Liver (tissue), 9 donors: Measurements from ENCODE around the gene S100A11. TPM values are rescaled to one million over a fixed set of nuclear protein-coding genes. Genes with fewer than 3 reads are reported as not detected.

ENCODE experiments used
- DNase-seq: peaks from one replicate; pipeline ENCODE4 v3.0.0-alpha.2; 2017; ENCODE audit warnings: low spot score
- H3K27ac ChIP-seq, 2 donors: one replicate each; pipeline ENCODE4 v1.7.0; 2013; ENCODE audit warnings: inconsistent platforms in 2 of 2, low read length in 2 of 2, control low read depth in 1 of 2, low read depth in 1 of 2, mild to moderate bottlenecking in 1 of 2
- H3K27me3 ChIP-seq, 4 donors: one replicate each; pipeline versions ENCODE4 v1.6.1 to v1.7.0; 2013; ENCODE audit warnings: low read length in 3 of 4, inconsistent platforms in 1 of 4, mild to moderate bottlenecking in 1 of 4, moderate library complexity in 1 of 4; ENCODE audit not compliant: control insufficient read depth in 4 of 4, insufficient read depth in 4 of 4
- H3K36me3 ChIP-seq, 4 donors: one replicate each; pipeline versions ENCODE4 v1.6.1 to v1.7.0; 2013; ENCODE audit warnings: low read length in 3 of 4, mild to moderate bottlenecking in 3 of 4, low read depth in 1 of 4, moderate library complexity in 1 of 4; ENCODE audit not compliant: control insufficient read depth in 4 of 4, insufficient read depth in 3 of 4
- H3K4me1 ChIP-seq, 4 donors: one replicate each; pipeline versions ENCODE4 v1.6.1 to v1.7.0; 2013; ENCODE audit warnings: low read length in 3 of 4, mild to moderate bottlenecking in 3 of 4, moderate library complexity in 1 of 4; ENCODE audit not compliant: control insufficient read depth in 4 of 4, insufficient read depth in 4 of 4
- H3K4me3 ChIP-seq, 3 donors: one replicate each; pipeline versions ENCODE4 v1.6.1 to v1.7.0; 2013; ENCODE audit warnings: low read length in 3 of 3, control low read depth in 1 of 3, low read depth in 1 of 3, mild to moderate bottlenecking in 1 of 3
- H3K9ac ChIP-seq, 2 donors: one replicate each; pipeline ENCODE4 v1.7.0; 2013; ENCODE audit warnings: low read length in 2 of 2, mild to moderate bottlenecking in 2 of 2, moderate library complexity in 2 of 2, control low read depth in 1 of 2, low read depth in 1 of 2
- H3K9me3 ChIP-seq, 4 donors: one replicate each; pipeline versions ENCODE4 v1.6.1 to v1.7.0; 2013; ENCODE audit warnings: low read length in 3 of 4; ENCODE audit not compliant: control insufficient read depth in 4 of 4
- EGR1 ChIP-seq, 2 donors: IDR thresholded peaks; 2 replicates each; pipeline ENCODE4 v1.6.1; 2016 to 2018; ENCODE audit warnings: antibody characterized with exemption in 2 of 2, low read depth in 2 of 2
- FOXA1 ChIP-seq: IDR thresholded peaks from 2 replicates; pipeline ENCODE4 v1.6.1; 2016; ENCODE audit warnings: antibody characterized with exemption
- FOXA2 ChIP-seq: IDR thresholded peaks from 2 replicates; pipeline ENCODE4 v1.6.1; 2016; ENCODE audit warnings: antibody characterized with exemption
- HNF4A ChIP-seq, 2 donors: conservative IDR thresholded peaks; 2 replicates each; pipeline ENCODE4 v1.6.1; 2016; ENCODE audit warnings: antibody characterized with exemption in 2 of 2, mild to moderate bottlenecking in 2 of 2
- JUND ChIP-seq, 2 donors: IDR thresholded peaks; 2 replicates each; pipeline ENCODE4 v1.6.1; 2016; ENCODE audit warnings: antibody characterized with exemption in 2 of 2
- NR2F2 ChIP-seq: IDR thresholded peaks from 2 replicates; pipeline ENCODE4 v1.6.1; 2016; ENCODE audit warnings: antibody characterized with exemption
- RXRA ChIP-seq, 2 donors: IDR thresholded peaks; 2 replicates each; pipeline ENCODE4 v1.6.1; 2017 to 2018; ENCODE audit warnings: antibody characterized with exemption in 2 of 2, mild to moderate bottlenecking in 1 of 2
- SP1 ChIP-seq: IDR thresholded peaks from 2 replicates; pipeline ENCODE4 v1.6.1; 2018; ENCODE audit warnings: antibody characterized with exemption, mild to moderate bottlenecking
- TAF1 ChIP-seq: conservative IDR thresholded peaks from 2 replicates; pipeline ENCODE4 v1.6.1; 2016; ENCODE audit warnings: antibody characterized with exemption, mild to moderate bottlenecking
- YY1 ChIP-seq: IDR thresholded peaks from 2 replicates; pipeline ENCODE4 v1.6.1; 2016; ENCODE audit warnings: antibody characterized with exemption, mild to moderate bottlenecking
- WGBS: extraction: QIAGEN DNeasy Blood & Tissue Kit; methylation state at CpG from one replicate; pipeline ENCODE4 v1.1.7; 2013; 5-methylcytosine and 5-hydroxymethylcytosine counted together
- polyA plus RNA-seq, 2 donors: library from polyadenylated mRNA; stranded (reverse) in 1 of 2; unstranded in 1 of 2; fragments of 200-250 nt in 1 of 2; fragments of >200 nt in 1 of 2; fragmentation: Nextera tagmentation in 1 of 2; extraction: Ambion mirVana in 1 of 2; gene quantifications; one replicate each; pipeline versions ENCODE4 v1.2.1 to v1.2.3, GENCODE V29; 2013 to 2015
- total RNA-seq, 2 donors: library from RNA; depleted of rRNA; stranded (reverse); fragments of >200 nt; gene quantifications; one replicate each; pipeline ENCODE4 v1.2.3, GENCODE V29; 2014
- TF ChIP-seq, protein P1 (sequence below): IDR thresholded peaks from 2 replicates; pipeline ENCODE4 v1.6.1; 2016; ENCODE audit warnings: antibody characterized with exemption
- donor health status: healthy.
- donor health status: healthy.
- donor health status: healthy.
- donor health status: healthy.
- donor health status: healthy.

Gene S100A11
- total and polyA plus RNA-seq, 4 donors, result 9.9 to 76.1 (median 31.0) TPM

DNA sequence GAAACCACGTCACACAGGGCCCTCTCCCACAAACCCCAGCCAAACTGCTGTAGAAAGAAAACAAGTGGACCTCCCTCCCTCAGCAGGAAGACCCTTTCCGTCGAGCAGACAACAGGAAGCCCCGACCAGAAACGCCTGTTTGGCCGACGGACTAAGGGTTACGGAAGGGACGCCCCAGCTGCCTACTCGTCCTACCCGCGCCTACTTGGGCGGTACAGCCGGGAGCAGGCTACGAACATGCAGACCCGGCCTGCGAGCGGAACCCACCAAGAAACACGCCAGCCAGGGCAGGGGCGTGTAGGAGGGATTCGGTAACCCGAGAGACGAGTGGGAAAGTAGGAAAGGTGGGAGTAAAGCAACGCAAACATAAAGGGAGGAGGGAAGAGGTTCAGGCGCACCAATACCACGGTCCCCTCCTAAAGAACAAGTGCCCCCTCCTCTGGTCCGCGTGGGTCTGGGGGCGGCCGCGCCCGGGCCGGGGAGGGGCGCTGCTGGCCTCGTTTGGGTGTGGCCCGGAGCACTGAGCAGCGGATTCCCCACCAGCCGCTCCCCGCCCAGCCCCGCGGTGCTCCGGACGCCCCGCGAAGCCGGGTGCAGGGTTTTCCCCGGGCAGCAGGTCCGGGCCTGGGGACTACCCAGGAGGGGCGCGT is 43.6 kb downstream of the S100A11 start:
- peak; percentile 52 for DNase-seq
- H3K27ac ChIP-seq, result peak overlapping the region; percentile 76 to 89
- no peaks in the 10 kb centered on the region for H3K36me3 ChIP-seq
- peak overlapping the region; percentile 36 to 48 for H3K9ac ChIP-seq
- TF ChIP-seq, protein P1, sequence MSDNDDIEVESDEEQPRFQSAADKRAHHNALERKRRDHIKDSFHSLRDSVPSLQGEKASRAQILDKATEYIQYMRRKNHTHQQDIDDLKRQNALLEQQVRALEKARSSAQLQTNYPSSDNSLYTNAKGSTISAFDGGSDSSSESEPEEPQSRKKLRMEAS, result no peak
- TF ChIP-seq HNF4A (conservative IDR thresholded peaks at IDR 0.05) (no peak), FOXA1 (no peak)
- H3K9me3 ChIP-seq, result no peaks in the 10 kb centered on the region
- H3K4me3 ChIP-seq, result peak overlapping the region; percentile 43 to 73 (median 70)
- H3K27me3 ChIP-seq, result no peaks in the 10 kb centered on the region
- WGBS, result 3% methylated on average over 50 of the region's 50 CpGs
- peaks cover 3 to 43% (median 36%) of the 10 kb centered on the region in 4 donors for H3K4me1 ChIP-seq

DNA sequence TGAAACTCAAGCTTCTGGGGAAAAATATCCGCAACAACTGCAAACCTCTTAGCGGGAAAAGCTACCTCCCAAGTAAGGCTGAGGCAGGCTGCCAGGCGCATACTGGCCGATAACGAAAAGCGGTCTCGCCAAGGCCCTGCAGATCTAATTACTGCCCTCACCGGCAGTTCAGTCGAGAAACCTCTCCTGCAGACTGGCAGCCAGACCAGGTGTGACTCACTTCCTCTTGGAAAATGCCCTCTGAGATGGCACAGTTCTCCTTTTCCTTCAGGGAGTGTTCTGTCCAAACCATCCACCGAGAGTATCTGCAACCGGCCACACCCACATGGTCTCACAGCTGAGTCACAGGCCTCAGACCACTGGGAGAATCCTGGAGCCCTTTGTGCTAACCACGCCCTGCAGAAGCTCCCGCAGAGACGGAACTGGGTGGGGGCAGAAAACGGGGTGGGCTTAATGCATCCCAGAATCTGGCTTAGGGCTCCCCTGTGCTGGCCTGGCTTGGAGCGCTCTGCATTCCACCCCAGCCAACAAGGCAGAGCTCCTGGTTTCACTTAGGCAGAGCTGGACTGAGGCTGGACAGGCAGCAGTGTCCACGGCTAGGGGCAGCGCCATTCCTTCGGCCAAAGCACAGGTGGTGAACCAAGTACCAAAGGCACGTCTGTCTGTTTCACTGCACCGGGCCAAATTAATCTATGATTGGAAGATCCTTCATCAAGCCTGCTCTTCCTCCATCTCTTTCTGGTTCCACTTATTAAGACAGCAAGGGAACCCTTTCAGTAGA is 44.3 kb downstream of the S100A11 start:
- WGBS, result 18% methylated on average over 21 of the region's 21 CpGs
- Histone ChIP-seq H3K36me3 (no peaks in the 10 kb centered on the region), H3K27me3 (no peaks in the 10 kb centered on the region), H3K9me3 (no peaks in the 10 kb centered on the region), H3K4me1 (peaks cover 3 to 43% (median 36%) of the 10 kb centered on the region in 4 donors), H3K4me3 (peak overlapping the region; percentile 43 to 73 (median 70)), H3K27ac (peak overlapping the region; percentile 76 to 89), H3K9ac (peak overlapping the region; percentile 27 to 48)
- peak; percentile 56 for DNase-seq
- TF ChIP-seq JUND (IDR thresholded peaks at IDR 0.05) (peak; percentile 49 to 50), YY1 (peak; percentile 10), TAF1 (no peak), HNF4A (conservative IDR thresholded peaks at IDR 0.05) (peak in 1 of 2 donors; percentile 2), SP1 (peak; percentile 5)
- TF ChIP-seq, protein P1, result peak; percentile 11

DNA sequence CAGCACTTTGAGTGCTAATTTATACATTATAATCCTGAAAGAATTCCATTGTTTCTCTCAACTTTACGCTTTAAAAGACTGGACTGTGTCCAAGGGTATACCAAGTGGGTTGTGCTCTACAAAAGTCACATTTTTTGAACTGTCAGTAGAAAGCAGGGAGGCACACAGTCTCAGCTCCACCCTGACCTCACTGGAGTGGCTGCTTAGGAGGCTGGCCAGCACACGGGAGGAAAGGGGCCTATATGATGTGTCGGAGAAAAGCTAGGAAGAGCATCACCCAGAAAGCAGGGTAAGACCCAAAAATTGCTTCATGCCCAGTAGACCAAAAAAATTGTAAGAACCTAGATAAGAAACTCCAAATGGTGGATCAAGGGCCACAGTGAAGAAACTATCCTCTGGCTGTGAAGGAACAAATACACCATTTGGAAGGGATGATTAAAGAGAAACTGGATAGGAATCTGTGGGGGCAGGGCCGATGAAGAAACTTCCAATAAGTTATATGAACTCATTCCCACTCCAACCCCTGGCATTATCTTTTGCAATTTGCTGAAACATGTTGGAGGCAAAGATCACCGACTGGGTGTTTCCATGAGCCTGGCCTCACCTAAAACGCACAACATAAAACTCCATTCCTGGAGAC is 45.0 kb downstream of the S100A11 start:
- no peaks in the 10 kb centered on the region for H3K27me3 ChIP-seq
- DNase-seq, result no peak
- TF ChIP-seq RXRA (IDR thresholded peaks at IDR 0.05), result peak; percentile 29 to 56
- TF ChIP-seq FOXA2, result no peak
- TF ChIP-seq HNF4A (conservative IDR thresholded peaks at IDR 0.05), result peak; percentile 43 to 58
- no peak for TF ChIP-seq NR2F2
- no peak for TF ChIP-seq EGR1 (IDR thresholded peaks at IDR 0.05; ENCODE audit: low read depth in 2 of 2)
- no peak for TF ChIP-seq JUND (IDR thresholded peaks at IDR 0.05)
- peak overlapping the region; percentile 76 to 89 for H3K27ac ChIP-seq
- H3K9ac ChIP-seq, result peak overlapping the region in 1 of 2 donors; percentile 28
- peak overlapping the region in 2 of 3 donors; percentile 14 to 73 for H3K4me3 ChIP-seq
- peaks cover 3 to 43% (median 36%) of the 10 kb centered on the region in 4 donors for H3K4me1 ChIP-seq
- H3K36me3 ChIP-seq, result no peaks in the 10 kb centered on the region
- no peaks in the 10 kb centered on the region for H3K9me3 ChIP-seq
- 45% methylated on average over 6 of the region's 6 CpGs for WGBS
